Activated T-cell treated with anti-CD3 and anti-CD28 coated beads, Interleukin-2, amount 50 U/mL, for 1 hour (primary cell): ENCODE results near the gene P2RX7.
A peak's percentile ranks its signal among the peaks of the same experiment; 100 is the strongest.
"Not testable (repeated sequence)": the region's sequence is repeated elsewhere in the genome, so short reads cannot be mapped to it uniquely, and the experiment has no call there.

Experiments
- DNase-seq: peaks from one replicate; pipeline ENCODE4 v3.0.0-alpha.2; 2020

Gene P2RX7

DNA sequence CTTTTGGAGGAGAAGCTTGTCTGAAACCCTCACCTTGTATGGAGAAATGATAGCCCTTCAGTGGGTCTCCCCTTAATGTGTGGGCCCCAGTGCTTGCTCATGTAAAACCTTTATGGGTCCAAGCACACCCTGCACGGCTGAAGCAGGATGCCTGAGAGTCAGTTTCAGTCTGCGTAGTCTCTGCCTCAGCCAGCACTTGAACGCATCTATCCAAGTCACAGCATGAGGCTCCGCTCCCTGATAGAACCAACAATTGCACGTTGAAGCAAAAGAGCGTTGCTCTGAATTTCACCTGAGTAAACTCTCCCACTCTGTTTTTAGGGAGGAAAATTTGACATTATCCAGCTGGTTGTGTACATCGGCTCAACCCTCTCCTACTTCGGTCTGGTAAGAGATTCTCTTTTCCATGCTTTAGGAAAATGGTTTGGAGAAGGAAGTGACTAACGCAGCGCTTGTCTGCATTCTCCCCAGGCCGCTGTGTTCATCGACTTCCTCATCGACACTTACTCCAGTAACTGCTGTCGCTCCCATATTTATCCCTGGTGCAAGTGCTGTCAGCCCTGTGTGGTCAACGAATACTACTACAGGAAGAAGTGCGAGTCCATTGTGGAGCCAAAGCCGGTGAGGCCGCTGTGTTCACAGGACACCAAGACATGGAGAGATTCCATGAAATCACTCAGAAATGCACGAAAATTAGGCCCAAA, 44.3 kb downstream of the P2RX7 start:
- DNase-seq = no peak

DNA sequence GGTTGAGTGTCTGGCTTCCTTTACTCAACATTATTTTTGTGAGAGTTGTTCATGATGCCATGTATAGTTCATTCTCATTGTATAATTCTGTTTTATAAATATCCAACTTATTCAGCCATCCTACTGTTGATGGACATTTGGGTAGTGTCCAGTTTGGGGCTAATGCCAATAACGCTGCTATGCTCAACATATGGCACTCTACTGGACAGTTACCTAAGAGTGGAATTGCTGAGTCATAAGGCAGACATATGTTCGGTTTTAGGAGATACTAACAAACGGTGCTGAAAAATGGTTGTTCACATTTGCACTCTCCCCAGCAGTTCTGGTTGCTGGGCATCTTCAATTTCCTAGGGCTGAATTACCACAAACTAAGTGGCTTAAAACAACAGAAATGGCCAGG, 48.5 kb downstream of the P2RX7 start:
- DNase-seq = no peak

DNA sequence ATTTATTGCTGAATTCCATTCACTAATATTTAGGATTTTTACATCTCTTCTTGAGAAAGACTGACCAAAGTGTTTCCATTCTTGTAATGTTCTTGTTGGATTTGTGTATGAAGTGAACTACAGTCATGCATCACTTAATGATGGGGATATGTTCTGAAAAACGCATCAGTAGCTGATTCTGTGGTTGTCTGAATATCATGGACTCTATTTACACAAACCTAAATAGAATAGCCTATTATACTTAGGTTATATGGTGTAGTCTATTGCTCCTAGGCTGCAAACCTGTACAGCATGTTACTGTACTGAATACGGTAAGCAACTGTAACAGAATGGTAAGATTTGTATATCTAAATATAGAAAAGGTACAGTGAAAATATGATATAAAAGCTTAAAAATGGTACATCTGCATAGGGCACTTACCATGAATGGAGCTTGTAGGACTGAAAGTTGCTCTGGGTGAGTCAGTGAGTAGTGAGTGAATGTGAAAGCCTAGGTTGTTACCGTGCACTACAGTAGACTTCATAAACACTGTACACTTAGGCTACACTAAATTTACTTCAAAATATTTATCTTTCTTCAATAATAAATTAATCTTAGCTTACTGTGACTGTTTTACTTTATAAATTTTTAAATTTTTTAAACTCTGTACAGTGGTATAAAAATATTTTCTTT, 49.7 kb downstream of the P2RX7 start:
- DNase-seq = no peak

DNA sequence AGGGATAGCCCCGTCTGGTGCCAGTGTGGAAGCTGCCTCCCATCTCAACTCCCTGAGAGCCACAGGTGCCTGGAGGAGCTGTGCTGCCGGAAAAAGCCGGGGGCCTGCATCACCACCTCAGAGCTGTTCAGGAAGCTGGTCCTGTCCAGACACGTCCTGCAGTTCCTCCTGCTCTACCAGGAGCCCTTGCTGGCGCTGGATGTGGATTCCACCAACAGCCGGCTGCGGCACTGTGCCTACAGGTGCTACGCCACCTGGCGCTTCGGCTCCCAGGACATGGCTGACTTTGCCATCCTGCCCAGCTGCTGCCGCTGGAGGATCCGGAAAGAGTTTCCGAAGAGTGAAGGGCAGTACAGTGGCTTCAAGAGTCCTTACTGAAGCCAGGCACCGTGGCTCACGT, 51.7 kb downstream of the P2RX7 start:
- no peak for DNase-seq

DNA sequence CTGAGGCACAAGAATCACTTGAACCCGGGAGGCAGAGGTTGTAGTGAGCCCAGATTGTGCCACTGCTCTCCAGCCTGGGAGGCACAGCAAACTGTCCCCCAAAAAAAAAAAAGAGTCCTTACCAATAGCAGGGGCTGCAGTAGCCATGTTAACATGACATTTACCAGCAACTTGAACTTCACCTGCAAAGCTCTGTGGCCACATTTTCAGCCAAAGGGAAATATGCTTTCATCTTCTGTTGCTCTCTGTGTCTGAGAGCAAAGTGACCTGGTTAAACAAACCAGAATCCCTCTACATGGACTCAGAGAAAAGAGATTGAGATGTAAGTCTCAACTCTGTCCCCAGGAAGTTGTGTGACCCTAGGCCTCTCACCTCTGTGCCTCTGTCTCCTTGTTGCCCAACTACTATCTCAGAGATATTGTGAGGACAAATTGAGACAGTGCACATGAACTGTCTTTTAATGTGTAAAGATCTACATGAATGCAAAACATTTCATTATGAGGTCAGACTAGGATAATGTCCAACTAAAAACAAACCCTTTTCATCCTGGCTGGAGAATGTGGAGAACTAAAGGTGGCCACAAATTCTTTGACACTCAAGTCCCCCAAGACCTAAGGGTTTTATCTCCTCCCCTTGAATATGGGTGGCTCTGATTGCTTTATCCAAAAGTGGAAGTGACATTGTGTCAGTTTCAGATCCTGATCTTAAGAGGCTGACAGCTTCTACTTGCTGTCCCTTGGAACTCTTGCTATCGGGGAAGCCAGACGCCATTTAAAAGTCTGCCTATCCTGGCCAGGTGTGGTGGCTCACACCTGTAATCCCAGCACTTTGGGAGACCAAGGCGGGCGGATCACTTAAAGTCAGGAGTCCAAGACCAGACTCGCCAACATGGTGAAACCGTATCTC, 52.6 kb downstream of the P2RX7 start:
- DNase-seq = no peak

DNA sequence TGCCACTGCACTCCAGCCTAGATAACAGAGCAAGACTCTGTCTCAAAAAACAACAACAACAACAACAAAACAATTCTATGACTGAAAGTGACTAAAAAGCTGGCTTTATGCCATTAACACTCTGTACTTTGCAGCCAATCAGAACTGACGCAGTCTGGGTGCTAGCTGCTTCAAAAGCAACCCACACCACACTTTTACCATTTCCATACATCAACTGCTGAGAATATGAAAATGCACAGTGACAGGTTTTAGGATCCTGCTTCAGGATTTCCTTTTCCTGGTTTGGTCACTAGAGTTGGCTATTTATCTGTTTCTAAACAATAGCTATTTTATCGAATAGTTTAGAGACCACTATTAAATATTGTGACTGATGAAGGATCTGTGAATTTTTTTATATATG, 54.1 kb downstream of the P2RX7 start:
- DNase-seq = no peak

DNA sequence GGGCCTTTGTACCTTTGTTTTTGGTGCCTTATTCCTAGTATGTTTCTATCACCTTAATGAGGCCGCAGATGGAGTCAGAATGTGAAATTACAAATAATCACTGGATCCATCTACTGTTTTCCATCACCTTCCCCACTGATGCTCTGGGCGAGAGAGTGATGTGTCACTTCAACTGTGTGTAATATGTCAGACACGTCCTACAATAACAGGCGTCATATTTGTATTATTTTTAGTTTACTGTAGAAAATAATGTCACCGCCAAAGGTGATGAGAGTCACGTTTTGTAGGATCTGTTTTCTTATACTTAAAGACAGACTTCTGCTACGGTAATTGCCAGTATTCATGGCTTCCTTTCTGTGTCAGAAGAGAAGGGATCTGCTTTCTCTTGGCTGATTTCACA, 54.8 kb downstream of the P2RX7 start:
- no peak for DNase-seq

DNA sequence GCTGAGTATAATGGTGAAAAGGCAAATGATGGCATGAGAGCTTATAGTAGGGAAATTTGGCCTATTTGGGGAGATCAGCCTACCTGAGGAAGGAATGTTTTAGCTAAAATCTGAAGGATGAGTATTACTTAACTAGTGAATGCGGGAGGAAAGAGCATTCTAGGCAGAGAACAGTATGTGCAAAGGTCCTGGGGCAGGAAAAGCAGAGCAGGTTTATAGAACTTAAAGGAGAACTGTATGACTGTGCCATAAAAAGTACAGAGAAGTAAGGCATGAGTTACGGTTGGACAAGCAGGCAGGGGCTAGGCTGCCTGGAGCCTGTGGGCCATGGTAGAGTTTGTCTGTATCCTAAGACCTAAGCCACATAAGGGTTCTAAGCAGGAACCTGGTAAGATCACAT, 55.6 kb downstream of the P2RX7 start:
- no peak for DNase-seq

DNA sequence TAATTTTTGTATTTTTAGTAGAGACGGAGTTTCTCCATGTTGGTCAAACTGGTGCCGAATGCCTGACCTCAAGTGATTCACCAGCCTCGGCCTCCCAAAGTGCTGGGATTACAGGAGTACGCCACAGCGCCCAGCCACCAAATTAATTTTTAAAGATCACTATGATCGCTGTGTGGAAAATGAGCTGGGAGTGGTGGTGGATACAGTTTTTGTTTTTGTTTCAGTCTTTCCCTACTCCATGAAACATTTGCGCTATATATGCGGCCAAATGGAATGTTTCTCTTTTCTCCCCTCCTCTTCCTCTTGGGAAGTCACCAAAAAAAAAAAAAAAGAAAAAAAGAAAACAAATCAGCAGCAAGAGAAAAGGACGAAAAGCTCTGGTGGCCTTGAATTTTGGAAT, 56.5 kb downstream of the P2RX7 start:
- no peak for DNase-seq

DNA sequence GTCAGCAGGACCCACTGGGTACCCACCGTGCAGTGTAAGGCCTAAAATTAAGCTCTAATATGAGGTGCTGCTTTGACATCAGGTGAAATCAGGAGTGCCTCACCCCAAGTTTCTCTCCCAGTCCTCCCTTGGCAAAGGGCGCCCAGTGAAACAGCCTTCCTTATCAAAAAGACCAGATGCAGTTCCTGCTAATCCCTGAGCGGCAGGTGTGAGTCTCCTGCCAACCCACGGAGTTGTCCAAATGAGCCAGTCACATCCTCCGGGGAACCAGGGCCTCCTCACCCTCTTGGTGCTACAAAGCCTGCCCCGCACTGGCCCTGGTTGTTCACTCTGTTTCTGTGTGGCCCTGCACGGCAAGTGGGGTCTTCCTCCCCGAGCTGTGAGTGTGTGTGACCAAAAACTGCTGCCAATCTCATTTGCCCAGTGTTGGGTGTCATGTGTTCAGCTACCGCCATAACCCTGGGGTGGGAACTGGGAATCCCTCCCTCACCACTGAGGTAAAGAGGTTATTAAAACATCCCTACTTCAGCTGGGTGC, 57.0 kb downstream of the P2RX7 start:
- DNase-seq = no peak

DNA sequence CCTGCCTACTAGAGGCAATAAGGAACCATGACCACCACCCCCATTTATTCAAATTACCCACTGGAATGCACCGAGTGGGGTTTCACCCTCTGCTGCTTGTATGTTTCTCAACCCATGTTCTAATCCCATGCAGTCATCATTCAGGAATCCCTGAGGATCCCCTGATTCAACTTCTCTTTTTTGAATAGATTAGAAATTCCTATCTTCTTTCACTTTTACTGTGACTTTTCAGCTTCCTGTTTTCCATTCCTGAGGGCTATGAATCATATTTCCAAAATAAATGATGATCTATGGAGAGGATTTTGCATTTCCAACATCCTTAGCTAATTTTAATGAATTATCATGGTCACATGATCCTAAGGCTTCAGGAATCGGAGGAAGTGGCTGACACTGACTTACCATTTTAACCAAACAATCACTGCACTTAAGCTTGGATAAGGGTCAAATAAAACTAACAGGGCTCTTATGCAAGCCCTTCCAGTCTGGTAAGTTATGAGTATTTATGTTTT, 57.9 kb downstream of the P2RX7 start:
- no peak for DNase-seq

DNA sequence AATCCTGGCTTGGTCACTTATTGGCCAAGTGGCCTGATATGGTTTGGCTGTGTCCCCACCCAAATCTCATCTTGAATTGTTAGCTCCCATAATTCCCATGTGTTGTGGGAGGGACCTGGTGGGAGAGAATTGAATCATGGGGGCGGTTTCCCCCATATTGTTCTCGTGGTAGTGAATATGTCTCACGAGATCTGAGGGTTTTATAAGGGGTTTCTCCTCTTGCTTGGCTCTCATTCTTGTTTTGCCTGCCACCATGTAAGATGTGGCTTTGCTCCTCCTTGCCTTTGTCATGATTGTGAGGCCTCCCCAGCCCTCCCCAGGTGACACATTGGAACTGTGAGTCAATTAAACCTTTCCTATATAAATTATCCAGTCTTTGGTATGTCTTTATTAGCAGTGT, 58.5 kb downstream of the P2RX7 start:
- no peak for DNase-seq

DNA sequence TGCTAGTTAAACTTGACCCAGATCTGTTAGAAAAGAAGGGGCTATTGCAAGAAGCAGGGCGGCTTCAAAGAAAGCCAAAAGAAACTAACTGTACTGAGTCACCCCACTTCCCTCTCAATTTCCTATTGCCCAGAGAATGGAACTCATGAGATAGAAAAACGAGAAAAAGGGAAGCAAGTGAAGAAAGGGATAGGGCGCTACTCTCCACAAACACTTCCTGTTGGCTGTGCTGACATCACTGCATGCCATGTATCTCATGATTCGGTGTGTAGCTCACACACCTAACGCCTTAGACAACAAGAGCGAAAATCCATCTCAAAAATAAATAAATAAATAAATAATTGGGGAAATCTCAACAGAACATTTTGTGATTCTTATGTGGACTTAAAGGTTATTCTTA, 64.2 kb downstream of the P2RX7 start:
- DNase-seq = no peak

DNA sequence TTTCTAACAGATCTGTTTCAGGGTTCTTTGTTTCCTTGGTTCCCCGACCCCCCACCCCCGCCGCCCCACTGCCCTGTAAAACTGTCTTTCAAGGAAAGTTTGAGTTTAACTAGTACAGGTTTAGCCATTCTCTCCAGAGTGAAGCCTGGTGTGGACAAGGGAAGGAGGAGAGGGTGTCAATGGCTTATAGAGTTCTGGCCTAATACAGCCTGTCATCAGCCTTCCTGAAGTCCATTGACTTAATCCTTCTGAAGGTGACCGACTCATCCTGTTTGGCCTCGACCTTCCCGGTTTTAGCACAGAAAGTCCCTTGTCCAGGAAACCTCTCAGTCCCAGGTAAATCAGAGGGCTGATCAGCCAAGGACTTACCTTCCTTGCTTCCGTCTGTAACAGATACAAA, 66.3 kb downstream of the P2RX7 start:
- DNase-seq = no peak

DNA sequence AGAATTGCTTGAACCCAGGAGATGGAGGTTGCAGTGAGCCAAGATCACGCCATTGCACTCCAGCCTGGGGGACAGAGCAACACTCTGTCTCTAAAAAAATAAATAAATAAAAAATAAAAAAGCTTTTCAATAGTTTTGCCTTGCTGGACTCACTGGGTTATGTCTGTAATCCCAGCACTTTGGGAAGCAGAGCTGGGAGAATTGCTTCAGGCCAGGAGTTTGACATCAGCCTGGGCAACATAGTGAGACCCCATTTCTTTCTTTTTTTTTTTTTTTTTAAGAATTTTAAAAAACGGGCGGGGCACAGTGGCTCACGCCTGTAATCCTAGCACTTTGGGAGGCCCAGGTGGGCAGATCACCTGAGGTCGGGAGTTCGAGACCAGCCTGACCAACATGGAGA, 68.5 kb downstream of the P2RX7 start:
- not testable (repeated sequence) for DNase-seq

DNA sequence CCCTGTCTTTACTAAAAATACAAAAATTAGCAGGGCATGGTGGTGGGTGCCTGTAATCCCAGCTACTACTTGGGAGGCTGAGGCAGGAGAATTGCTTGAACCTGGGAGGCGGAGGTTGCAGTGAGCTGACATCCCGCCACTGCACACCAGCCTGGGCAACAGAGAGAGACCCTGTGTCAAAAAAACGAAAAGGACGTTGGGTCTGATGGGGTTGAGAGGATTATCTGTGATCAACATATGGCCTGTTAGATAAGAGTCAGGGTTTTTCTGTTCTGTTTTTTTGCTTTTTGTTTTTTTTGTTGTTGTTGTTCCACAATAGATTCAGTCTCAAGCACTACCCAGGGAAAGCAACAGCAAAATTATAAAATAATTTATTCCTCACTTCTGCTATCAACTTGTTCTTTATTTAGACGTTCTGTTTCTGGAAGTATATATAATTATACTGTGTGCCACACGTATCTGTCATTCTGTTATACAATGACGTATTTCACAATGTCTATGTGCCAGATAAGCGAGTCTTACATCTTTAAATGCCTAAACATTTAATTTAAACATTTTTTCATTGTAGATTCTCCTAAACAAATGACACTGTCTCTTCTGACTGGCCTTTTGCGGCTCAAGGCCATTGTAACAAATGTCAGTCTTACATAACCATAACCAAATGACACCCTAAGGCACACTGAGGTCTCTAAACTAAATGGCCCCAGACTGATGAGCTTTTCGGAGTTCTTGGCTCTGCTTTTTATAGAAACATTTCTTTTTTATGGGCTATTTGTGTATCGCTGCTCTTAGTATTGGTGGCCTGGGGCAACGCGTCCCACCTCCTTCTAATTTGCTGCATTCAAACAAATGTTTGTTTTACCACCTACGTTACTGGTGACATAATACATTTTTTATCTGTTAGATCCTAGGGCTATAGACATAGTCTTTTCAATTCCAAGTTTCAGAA, 70.0 kb downstream of the P2RX7 start:
- no peak for DNase-seq

DNA sequence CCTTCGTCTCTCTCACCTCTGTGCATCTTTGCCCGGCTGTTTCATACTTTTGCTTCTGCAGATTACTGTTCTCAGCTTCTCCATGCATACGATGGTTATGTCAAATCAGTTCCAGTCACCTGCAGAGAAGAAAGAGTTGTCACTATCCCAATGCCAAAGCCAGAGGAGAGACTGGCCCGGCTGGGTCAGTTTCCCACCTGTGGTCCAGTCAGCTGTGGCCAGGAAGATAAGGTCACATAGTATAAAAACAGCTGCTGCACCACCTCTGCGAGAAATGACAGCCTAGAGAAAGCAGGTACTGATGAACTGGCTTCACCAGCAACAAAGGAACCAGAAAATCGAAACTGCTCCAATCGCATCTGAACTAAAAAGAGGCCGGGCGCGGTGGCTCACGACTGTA, 70.8 kb downstream of the P2RX7 start:
- no peak for DNase-seq

DNA sequence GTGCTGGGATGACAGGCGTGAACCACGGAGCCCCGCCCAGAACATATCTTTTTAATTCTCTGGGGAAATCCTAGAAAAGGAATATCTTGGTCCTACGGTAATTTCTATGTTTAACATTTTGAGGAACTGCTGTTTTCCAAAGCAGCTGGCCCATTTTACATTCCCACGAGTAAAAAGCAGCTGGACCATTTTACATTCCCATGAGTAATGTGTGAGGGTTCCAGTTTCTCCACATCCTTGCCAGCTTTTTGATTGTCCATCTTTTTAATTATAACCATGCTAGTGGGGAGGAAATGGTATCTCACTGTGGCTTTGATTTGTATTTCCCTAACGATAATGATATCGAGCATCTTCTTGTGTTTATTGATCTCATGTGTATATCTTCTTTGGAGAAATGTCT, 72.8 kb downstream of the P2RX7 start:
- no peak for DNase-seq

DNA sequence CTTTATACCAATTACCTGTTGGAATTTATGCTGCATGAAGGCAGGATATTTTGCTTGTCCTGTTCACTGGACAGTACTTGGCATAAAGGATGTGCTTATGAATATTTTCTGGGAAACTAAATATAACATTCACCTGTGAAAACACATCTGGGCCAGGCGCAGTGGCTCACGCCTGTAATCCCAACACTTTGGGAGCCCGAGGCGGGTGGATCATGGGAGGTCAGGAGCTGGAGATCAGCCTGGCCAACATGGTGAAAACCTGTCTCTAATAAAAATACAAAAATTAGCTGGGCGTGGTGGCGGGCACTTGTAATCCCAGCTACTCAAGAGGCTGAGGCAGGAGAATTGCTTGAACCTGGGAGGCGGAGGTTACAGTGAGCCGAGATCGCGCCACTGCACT, 75.9 kb downstream of the P2RX7 start:
- DNase-seq = not testable (repeated sequence)

DNA sequence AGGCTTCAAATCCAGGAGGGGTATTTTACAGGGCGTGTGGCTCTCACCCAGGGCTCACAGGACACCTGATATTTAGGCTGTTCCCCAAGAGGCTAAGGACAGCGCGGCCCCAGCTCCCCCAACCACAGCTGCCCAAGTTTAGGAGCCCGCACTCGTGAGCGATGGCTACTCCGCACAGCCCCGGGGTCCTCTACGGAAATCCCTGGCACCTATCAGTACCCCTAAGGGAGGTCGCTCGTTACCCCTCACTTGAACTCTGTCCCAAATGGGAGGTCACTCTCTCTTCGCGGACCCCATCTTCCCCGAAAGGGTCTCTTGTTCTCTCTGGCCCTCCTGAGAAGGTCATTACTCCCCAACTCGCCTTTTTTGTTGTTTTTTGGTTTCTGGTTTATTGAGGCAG, 76.5 kb downstream of the P2RX7 start:
- no peak for DNase-seq

DNA sequence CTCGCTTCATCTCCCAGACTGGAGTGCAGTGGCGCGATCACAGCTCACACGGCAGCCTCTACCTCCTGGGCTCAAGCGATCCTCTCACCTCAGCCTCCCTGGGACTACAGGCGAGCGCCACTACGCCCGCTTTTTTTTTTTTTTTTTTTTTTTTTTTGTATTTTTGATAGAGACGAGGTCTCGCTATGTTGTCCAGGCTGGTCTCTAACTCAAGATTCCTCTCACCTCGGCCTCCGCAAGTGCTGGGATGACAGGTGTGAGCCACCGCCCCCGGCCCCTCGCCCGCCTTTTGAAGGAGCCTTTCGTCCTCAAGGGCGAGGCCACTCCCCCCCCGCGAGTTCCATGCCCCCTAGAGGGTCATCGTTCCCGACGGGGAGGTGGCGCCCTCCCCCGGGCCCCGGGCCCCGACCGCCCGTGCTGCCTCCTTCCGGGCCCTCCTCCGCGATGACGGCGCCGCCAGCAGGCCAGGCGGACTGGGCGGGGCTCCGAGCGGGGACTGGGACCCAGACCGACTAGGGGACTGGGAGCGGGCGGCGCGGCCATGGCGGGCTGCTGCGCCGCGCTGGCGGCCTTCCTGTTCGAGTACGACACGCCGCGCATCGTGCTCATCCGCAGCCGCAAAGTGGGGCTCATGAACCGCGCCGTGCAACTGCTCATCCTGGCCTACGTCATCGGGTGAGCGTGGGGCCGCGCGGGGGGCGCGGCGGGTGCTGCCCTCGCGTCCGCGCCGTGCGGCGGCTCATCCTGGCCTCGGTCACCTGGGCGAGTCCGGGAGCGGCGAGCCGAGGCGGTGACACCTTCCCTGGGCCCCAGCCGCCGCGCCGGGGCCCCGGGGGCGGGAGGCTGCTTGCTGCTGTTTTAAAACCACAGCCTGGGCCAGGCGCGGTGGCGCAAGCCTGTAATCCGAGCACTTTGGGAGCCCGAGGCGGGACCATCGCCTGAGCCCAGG, 77.2 kb downstream of the P2RX7 start, which contains the start of gene P2RX4:
P2RX4 (plus strand) TSS at position 506 of the 949 bp plus-strand sequence; CDS start at position 542, 36 bp downstream.
- DNase-seq = peak; percentile 91
